ENCODE results near the gene KSR1.

GRCh38 chr17:27612160-27612770 lies 156.0 kb downstream of the KSR1 start:
- no peak for TF ChIP-seq CTCF (IDR thresholded peaks at IDR 0.05)
- no peak for TF ChIP-seq EP300 (IDR thresholded peaks at IDR 0.05)
- TF ChIP-seq POLR2A (IDR thresholded peaks at IDR 0.05) = no peak
